Activated CD8-positive, alpha-beta memory T cell treated with anti-CD3 and anti-CD28 coated beads, Interleukin-2, amount 50 U/mL, for 4 hours (primary cell): ENCODE measurements around the gene SLC25A51.
A peak's percentile ranks its signal among the peaks of the same experiment; 100 is the strongest.
"Not testable (repeated sequence)": the region's sequence is repeated elsewhere in the genome, so short reads cannot be mapped to it uniquely, and the experiment has no call there.

Experiments
- DNase-seq: peaks from one replicate; pipeline ENCODE4 v3.0.0-alpha.2; 2020

SLC25A51 gene

DNA sequence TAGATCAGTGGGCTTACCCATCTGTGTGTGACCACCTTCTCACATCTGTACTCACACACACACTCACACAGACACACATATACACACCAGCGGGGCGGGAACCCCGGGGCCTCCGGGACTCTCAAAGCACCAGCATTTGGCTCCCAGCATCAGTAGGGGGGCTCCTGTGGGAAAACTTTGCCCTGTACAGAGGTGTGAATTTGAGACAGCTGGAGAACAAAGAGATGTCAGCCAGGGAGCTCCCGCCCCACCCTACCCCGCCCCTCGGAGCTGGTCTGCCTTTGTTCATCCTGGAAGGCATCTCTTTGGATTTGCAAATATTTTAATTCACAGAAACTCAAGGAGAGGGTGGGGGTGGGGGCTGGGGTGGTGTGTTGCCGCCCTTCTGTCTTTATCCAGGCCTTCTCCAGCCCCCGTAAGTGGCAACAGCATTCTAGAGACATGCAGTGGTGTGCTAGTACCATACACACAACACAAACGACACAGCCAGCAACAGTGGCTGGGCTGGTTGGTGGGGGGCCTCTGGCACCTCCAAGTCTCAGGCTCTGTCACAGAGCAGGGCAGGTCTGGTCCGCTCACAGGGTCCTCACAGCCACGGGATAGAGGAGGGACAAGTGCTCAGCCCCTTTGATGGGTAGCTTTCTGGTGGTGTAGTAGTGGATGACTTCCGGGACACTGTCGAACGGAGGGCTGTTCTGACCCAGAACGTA, 15.5 kb upstream of the SLC25A51 start:
- no peak for DNase-seq

DNA sequence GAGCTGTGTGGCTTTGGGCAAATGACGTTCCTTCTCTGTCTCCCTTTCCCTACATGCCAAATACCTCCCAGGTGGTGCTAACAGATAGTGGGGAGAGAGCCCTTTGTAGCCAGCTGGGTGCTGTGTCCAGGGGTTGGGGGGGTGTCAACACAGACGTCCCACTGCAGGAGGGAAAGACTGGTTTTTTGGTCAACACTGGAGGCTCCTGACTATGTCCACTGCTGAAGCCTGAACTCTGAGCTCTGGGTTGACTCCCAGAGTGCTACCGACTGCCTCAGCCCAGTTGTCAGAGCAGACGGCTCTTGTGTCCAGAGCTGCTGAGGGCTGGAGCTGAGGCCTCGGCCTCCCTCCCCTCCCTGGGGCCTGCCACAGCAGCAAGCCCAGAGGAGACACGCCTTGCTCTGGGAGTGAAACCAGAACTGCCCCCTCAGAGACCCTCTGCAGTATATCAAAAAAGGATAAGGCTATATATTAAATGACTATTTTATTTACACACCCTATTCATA, 14.8 kb upstream of the SLC25A51 start:
- no peak for DNase-seq

DNA sequence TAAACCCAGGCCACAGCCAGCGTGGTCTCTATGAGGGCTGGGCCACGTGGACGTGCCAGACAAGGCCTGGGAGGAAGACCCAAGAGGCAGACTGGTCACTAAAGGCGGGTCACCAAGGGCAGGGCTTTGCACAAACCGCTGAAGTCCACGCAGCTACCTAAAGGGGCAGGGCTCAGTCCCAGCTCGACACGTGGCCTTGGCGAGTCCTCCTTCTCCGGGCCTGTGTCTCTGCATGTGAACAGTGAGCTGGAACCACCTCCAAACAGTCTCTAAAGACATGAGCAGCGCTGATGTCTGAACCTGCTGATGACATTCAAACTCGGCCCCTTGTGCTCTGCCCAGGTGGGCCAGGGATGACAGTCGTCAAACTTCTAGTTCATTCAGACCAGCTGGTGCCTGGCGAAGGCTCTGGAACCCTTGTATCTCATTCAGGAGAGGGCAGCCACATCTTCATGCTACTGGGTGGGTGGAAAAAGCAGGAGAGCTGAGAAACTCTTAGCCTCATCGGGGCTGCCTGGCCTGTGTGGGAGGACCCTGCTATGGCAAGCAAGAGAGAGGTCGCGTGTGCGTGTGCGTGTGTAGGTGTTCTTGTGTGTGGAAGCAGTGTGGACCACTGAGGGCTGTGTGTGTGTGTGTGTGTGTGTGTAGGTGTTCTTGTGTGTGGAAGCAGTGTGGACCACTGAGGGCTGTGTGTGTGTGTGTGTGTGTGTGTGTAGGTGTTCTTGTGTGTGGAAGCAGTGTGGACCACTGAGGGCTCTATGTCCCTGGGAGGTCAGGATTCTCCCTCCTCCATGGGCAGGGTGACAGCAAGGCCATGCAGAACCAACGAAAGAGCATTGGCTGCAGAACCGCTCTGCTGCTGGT, 14.1 kb upstream of the SLC25A51 start:
- no peak for DNase-seq

DNA sequence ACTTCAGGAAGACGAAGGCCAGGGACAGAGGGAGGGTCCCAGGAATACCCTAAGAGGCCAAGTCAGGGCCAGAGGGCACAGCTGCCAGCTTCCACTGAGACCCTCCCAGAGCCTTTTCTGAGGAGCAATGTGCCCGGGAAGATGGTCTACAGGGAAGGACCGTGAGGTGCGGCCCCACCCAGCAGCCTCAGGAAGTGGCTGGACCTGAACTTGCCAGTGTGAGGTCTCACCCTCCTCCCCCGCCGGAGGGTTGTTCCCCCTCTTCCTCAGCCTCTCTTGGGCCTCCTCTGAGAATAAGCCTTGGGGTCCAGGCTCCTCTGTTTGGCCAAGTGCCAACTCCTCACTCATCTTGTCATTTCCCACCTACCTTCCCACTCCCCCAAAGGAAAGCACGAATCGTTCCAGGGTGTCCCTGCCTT, 13.4 kb upstream of the SLC25A51 start:
- DNase-seq, result no peak

DNA sequence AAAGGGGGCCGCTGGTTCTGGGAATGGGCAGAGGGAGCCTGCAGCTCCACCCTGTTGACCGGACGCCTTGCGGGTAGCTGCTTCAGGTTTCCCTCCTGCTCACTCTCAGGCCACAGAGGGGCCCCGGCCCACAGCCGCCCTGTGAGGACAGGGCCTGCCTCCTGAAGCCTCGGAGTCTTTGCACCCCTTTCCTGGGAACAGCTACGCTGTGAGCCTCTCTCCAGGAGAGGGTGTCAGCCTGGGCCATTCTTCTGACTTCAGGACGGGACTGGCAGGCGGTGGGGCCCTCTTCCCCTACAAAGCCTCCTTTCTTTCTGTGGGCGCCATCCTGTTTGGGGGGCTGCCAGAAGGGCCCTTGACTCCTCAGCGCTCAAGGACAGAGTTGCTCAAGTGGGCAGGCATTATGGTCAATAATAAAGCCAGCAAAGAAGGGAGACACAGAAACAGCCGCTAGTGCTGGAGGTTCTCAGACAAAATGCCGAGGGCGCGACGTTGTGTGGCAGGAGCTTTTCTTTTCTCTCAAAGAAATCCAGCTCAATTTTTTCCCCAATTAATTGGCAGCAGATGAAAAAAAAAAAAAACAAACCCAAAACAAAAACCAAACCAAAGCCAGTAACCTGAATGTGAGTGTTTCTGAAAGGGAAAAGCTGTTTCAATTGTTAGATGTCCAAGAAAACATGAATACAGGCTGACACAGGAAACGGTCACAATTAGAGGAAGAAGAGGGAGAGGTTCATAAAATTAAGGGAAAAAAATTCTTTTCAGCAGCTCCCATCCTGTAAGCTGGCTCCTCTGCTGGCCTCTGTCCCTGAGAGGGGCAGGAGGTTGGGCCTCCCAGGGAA, 12.8 kb upstream of the SLC25A51 start:
- no peak for DNase-seq

DNA sequence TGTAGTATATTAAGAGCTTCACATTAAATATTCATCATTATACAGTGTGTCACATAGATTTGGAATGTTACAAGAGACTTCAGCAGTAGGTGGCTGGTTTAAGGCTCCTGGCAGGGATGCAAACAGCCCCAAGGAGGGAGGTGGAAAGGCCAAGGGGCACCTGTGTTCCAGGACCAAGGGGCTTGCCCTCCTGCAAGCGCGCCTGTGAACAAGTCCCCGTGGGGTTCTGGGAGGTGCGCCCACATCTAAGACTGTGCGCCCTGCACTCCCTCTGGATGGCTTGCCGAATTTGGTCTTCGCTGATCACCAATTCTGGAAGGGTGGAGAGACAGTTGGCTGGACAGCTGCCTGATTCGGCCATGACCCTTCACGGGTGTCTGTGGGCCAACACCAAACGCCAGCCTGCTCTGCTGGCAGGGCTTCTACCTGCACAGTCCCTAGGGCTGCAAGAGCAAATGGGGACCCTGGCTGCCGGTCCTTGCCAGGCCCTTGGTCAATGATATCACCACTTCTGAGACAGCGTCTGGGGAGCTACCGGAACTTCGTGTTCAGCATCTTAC, 12.1 kb upstream of the SLC25A51 start:
- no peak for DNase-seq

DNA sequence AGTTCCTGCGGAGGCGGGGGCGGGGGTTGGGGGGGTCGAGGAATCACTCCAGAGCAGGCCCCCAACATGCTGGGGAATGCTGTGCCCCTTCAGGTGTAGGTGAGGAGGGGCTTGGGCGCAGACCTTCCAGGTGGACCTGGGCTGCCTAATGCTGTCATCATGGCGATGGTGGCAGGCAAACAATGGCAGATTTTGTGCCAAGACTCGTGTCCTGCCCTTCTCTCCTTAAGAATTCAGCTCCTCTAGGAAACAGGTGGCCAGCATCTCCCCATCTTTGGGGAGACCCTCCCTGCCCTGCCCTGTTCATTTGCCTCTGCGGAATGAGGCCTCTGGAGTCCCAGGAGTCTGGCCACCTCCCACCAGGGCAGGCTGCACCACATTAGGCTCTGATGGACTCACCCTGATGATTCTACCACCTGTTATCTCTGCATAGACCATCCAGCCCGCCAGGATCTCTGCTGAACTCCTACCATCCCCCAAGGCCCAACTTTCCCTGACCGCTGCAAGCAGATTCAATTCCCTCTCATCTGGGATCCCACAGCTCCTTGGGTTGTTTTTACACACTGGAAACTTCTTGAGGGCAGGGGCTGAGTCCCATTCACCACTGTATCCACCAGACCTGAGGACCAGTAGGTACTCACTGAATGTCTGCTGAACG, 10.9 kb upstream of the SLC25A51 start:
- no peak for DNase-seq

DNA sequence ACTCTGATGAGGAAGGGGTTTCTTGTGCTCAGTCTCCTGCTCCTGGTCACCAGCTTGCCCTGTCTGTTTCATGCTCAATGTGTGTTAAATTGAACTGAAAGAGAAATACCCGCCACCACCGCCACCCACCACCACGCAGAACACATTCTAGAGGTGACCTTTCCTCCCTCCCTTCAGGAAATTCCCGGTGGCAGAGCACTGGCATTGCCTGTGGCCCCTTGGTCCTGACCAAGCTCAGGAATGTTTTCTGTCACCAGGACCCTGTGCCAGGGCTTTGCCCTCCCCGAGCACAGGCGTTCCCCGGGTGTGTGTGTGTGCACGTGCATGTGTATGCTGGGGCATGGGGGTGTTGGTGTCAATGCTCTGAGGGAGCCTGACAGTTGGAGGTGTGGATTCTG, 10.2 kb upstream of the SLC25A51 start:
- no peak for DNase-seq

DNA sequence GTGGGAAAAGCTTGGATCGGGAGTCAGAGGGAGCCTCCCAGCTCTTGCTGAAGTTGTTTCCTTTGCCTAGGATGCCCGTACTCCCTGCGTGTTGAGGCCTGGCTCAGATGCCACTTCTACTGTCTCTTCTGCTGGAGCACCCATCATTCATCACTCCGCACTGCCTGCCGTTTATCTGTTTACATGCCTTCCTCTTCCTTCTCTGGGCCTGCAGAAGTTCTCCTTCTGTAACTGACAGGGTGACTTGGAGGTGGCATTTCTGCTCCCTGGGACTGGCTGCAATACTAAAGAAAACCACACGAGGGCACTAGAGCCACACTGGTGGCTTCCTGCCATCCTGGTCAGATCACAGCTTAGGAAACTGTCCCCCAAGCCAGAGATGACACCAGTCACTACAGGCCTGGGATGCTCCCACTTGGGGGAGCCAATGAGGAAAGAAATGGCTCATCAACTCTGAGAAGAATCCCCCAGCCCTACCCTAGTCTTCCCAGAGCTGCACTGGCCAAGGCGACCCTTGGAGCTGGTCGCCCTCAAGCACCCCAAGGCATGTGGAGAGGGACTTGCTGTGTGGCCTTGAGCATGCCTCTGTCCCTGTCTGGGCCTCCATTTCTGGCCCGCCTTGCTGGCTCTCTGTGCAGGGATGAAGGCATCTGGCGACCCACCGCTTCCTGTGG, 9.7 kb upstream of the SLC25A51 start:
- DNase-seq, result peak; percentile 81

DNA sequence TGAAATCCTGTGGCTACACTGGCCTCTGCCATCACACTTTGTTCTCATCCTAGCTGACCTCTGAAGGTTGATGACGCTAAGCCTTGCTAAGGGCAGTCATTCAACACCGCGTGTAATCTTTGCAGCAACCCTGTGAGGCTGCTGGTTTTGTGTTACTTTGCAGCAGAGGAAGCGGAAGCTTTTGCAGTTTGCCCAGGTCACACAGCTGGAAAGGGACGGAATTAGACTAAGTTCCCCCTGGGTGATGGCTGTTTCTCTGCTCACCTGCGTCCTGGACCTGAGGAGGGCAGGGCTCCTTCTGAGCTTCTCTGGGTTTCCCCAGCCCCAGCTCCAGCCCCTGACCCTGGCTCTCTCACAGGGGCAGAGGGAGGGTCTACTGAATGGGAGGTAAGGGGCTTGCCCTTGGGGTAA, 7.3 kb upstream of the SLC25A51 start:
- no peak for DNase-seq

DNA sequence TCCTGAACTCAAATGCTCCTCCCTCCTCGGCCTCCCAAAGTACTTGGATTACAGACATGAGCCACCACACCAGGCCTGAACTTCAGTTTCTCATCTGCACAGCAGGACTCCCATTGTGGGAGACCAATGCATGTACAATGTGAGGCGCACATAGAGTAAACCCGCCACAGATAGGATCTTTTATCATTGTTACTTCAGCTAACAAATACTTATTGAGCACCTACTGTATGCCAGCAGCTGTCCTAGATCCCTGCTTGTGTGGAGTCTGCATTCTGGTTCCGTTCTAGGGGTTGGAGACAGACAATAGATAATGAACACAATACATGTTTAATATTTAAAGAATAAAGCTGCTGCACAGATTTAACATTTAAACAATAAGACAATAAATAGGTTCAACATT, 6.3 kb upstream of the SLC25A51 start:
- no peak for DNase-seq

DNA sequence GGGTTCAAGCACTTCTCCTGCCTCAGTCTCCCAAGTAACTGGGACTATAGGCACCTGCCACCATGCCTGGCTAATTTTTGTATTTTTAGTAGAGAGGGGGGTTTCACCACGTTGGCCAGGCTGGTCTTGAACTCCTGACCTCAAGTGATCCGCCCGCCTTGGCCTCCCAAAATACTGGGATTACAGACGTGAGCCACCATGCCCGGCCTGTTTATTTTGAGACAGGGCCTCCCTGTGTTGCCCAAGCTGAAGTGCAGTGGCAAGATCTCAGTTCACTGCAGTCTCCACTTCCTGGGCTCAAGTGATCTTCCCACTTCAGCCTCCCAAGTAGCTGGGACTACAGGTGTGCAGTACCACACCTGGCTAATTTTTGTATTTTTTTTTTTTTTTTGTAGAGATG, 5.9 kb upstream of the SLC25A51 start:
- not testable (repeated sequence) for DNase-seq

DNA sequence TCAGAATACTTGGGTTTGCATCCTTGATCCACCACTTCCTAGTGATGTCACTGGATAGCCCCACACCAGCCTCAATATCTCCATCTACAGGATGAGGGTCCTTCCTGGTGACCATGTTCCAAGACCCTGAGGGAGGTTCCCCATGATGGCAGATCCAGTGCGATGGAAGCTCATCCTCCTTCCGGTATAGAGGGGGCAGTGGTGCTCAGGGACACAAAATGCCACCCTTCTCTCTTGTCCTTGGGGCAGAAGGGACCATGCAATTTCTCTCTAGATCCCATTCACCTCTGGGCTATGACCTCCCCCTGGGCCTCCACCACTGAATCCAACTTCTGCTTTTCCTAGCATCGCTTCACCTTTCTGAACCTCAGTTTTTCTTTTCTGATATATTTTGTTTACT, 5.4 kb upstream of the SLC25A51 start:
- no peak for DNase-seq

DNA sequence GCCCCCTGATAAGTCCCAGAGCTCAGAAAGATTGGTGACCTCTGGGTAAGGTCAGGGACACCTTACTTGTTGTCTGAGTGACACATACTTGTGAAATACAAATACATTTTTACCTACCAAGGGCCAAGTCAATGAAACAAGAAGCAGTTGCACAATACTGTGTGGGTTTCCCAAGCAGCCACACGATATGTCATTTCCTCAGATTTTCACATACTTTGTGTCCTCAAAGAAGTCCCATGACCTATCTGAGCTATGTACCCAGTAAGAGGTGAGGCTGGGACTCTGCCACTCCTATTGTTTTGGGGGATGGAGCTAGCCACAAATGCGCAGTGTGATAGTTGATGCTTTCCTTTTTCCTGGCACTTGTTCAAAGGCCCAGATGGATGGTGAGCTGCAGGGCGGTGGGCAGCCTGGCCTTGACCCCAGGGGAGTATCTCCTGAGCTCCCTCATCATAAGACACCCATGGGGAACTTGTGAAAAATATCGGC, 4.8 kb upstream of the SLC25A51 start:
- DNase-seq, result no peak

DNA sequence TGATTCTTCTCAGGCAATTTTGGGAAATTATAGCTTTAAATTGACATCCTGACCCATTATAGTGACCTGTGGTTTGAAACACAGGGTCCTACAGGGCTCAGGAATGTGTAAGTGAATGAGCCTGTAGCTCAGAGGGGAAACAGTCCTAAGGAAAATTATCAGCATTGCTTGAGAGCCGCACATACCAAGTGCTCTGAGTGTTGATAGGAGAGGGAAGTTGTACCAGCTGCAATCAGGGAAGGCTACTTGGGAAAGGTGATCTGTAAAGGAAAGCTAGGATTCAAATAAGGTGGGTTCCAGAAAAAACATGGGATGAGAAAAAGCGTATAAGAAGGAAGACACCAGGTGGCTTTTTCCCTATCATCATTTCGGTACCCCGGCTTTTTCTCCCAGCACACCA, 4.4 kb upstream of the SLC25A51 start:
- no peak for DNase-seq

DNA sequence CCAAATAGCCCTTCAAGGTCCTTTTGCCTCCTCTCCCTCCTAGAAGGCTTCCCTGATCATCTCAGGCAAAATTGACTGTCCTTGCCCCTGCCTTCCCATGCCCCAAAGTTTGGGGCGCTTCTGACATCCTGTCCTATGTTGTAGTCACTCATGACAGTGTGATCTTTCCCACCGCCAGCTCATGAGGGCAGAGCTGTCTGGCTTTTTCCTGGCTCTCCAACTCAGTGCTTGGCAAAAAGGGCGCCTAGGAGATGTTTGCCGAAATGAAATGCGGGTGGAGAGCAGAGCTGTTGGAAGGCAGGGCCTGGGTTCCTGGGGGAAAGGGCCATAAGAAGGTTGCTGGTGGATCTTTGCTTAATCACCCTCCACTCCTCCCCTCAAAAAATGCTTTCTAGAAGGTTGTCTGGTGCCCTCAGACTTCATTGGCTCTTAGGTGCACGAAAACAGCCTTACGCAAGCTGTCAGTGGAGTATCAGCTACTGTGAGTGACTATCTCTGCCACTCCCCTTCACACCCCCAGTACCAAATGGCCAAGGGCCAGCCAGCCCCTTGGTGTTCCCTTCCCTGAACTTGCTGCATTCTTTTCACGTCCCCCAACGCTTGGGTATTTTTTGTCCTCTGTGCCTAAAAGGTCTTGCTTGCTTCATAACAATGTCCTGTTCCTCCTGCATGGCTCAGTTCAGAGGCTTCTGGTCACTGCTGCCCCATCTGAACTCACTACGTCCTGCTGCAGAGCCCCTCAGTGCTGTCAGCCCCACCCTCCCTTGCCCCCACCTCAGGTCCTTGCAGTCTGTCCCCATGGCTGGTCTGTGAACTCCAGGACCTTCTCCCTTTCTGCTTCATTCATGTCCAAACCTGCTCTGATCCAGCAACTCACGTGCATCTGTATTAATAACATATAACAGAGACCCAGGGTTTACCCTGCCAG, 2.6 kb upstream of the SLC25A51 start:
- DNase-seq, result no peak

DNA sequence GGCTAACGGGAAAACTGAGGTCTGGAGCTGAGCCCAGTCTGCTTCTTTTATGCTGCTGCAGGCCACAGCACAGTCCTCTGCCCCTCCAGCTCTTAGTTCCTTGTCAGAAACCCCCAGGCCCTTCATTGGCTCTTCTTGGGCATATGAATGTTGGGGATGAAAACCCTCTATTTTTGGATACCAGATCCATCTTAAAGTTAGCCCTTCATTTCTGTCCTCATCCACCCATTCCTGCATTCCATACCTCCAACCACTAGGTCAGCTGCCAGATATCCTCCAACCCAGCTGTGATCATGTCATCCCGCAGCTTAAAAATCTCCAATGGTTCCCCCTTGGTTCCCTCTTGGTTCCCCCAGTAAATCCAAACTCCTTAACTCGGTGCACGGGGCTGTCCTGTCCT, 1.8 kb upstream of the SLC25A51 start:
- no peak for DNase-seq

DNA sequence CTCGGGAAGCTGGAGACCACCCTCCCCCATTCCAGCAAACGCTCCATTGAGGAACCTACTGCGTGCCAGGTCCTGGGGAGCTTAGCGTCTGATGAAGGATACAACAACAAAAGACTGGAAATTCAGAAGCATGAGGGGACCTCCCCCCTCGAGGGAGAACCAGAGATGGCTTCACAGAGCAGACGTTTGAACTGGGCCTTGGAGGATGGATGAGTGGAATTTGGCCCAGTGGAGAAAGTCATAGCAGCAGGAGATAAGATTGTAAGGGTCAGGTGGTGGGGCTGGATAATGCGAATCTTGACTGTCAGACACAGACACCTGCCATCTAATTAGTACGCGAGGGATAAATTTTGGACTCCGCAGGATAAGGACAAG, 1.2 kb upstream of the SLC25A51 start:
- DNase-seq, result no peak

DNA sequence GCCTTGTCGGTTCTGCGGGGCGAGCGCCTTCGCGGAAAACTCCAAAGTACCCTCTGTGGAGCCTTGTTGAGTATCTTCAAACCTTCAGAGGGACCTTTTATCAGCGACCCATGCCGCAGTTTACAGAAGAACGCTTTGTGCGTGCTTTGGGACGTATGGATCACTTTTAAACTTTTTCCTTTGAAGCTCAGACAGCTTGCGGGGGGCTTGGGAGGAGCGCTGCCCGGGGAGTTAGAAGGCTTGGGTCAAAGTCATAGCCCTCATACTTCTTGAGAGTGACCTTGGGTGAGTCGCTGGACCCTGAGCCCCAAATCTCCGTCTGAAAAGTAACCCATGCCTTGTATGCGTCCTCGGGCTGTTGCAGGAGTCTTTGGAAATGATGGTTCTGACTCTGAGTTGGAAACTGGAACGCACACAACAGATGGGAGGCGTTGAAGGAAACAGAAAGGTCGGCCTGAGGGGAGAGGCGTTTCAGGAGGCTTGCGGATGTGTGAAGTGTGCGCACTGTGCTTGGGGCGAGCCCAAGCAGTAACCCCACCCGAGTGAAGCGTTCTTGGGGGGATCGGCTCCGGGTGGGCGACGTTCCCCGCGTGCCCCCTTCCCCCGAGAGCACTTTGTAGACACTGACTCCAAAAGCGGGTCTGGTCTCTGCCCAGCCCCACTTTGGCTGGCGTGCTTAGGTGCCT, 661 bp upstream of the SLC25A51 start:
- no peak for DNase-seq
